DND-41 (cell line): ENCODE data around the gene KCNMA1.

Source experiments
- ATAC-seq: fragments of 200-7000 bp; cut with Tn5 transposase; 3 replicates; pipeline ENCODE4 v1.9.1; 2021; ENCODE audit warnings: low read depth; ENCODE audit not compliant: insufficient read depth
- DNase-seq: peaks from one replicate; pipeline ENCODE4 v3.0.0-alpha.2; 2020
- H2AFZ ChIP-seq: 2 replicates; pipeline ENCODE4 v1.6.0; 2012; ENCODE audit warnings: low read depth, low read length
- H3K27ac ChIP-seq: 2 replicates; pipeline ENCODE4 v1.5.1; 2012; ENCODE audit warnings: low read length, inconsistent platforms
- H3K27me3 ChIP-seq: fragments of 200-600 bp; sonication (generic); 2 replicates; pipeline ENCODE4 v1.6.0; 2012; ENCODE audit warnings: low read length, mild to moderate bottlenecking, inconsistent platforms; ENCODE audit not compliant: insufficient read depth, poor library complexity
- H3K36me3 ChIP-seq: 2 replicates; pipeline ENCODE4 v1.5.1; 2012; ENCODE audit warnings: low read length, inconsistent platforms; ENCODE audit not compliant: insufficient read depth
- H3K4me1 ChIP-seq: 2 replicates; pipeline ENCODE4 v1.5.1; 2012; ENCODE audit warnings: mild to moderate bottlenecking, low read length; ENCODE audit not compliant: insufficient read depth
- H3K4me2 ChIP-seq: 2 replicates; pipeline ENCODE4 v1.6.0; 2012; ENCODE audit warnings: mild to moderate bottlenecking, moderate library complexity, low read length, inconsistent platforms; ENCODE audit not compliant: insufficient read depth
- H3K4me3 ChIP-seq, 2 experiments: fragments of 200-600 bp in 1 of 2; shearing (Covaris generic) in 1 of 2; 2 replicates each; pipeline ENCODE4 v1.5.1; 2012 to 2016; ENCODE audit warnings: inconsistent platforms in 2 of 2, low read length in 2 of 2, mild to moderate bottlenecking in 2 of 2, low read depth in 1 of 2, moderate library complexity in 1 of 2
- H3K79me2 ChIP-seq: 2 replicates; pipeline ENCODE4 v1.6.0; 2012; ENCODE audit warnings: low read length, inconsistent platforms; ENCODE audit not compliant: insufficient read depth
- H3K9ac ChIP-seq: 2 replicates; pipeline ENCODE4 v1.6.0; 2012; ENCODE audit warnings: low read depth, mild to moderate bottlenecking, inconsistent platforms, low read length, moderate library complexity
- H3K9me3 ChIP-seq: 2 replicates; pipeline ENCODE4 v1.5.1; 2012; ENCODE audit warnings: low read length, moderate library complexity, mild to moderate bottlenecking, inconsistent platforms; ENCODE audit not compliant: insufficient read depth, severe bottlenecking
- H4K20me1 ChIP-seq: 2 replicates; pipeline ENCODE4 v1.6.0; 2012; ENCODE audit warnings: low read length; ENCODE audit not compliant: insufficient read depth
- EZH2 ChIP-seq: IDR thresholded peaks from 3 replicates; pipeline ENCODE4 v1.6.1; 2012; ENCODE audit warnings: borderline replicate concordance, low read depth, mild to moderate bottlenecking, moderate library complexity, low read length, inconsistent platforms; ENCODE audit not compliant: severe bottlenecking
- TF ChIP-seq, protein P1 (sequence below): IDR thresholded peaks from 2 replicates; pipeline ENCODE4 v1.5.1; 2012; ENCODE audit warnings: borderline replicate concordance, low read length, moderate library complexity, mild to moderate bottlenecking; ENCODE audit not compliant: poor library complexity, severe bottlenecking; ENCODE audit errors: extremely low read depth

Gene KCNMA1

DNA sequence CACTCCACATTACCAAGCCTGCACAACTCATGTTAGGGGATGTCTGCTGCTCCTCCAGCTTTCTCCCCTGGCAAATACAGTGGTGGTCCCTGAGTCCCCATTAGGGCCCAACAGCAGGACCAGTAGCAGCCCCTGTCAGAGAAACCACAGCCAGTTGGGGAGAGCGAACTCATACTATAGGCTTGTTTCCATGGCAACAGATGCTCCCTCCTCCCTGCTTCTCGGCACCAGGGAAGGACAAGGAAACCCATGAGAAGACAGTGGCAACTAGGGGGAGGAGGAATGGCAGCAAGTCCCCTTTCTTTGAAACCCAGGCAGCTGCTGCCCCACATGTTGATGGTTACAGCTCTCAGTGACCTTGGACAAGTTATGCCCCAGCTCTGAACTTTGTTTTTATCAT lies 326.4 kb downstream of the KCNMA1 start:
- no peak overlapping the region for H3K4me2 ChIP-seq
- H2AFZ ChIP-seq: no peak overlapping the region
- no peaks in the 10 kb centered on the region for H3K4me1 ChIP-seq
- DNase-seq (peak; percentile 4), ATAC-seq (no peak)
- H3K9ac ChIP-seq: no peak overlapping the region
- no peaks in the 10 kb centered on the region for H3K36me3 ChIP-seq
- H3K27me3 ChIP-seq: peaks cover 2% of the 10 kb centered on the region
- no peaks in the 10 kb centered on the region for H3K79me2 ChIP-seq
- no peaks in the 10 kb centered on the region for H4K20me1 ChIP-seq
- no peak overlapping the region for H3K27ac ChIP-seq
- H3K4me3 ChIP-seq: no peak overlapping the region
- H3K9me3 ChIP-seq: no peaks in the 10 kb centered on the region
- TF ChIP-seq, protein P1, sequence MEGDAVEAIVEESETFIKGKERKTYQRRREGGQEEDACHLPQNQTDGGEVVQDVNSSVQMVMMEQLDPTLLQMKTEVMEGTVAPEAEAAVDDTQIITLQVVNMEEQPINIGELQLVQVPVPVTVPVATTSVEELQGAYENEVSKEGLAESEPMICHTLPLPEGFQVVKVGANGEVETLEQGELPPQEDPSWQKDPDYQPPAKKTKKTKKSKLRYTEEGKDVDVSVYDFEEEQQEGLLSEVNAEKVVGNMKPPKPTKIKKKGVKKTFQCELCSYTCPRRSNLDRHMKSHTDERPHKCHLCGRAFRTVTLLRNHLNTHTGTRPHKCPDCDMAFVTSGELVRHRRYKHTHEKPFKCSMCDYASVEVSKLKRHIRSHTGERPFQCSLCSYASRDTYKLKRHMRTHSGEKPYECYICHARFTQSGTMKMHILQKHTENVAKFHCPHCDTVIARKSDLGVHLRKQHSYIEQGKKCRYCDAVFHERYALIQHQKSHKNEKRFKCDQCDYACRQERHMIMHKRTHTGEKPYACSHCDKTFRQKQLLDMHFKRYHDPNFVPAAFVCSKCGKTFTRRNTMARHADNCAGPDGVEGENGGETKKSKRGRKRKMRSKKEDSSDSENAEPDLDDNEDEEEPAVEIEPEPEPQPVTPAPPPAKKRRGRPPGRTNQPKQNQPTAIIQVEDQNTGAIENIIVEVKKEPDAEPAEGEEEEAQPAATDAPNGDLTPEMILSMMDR: no peak
- TF ChIP-seq EZH2: no peak

DNA sequence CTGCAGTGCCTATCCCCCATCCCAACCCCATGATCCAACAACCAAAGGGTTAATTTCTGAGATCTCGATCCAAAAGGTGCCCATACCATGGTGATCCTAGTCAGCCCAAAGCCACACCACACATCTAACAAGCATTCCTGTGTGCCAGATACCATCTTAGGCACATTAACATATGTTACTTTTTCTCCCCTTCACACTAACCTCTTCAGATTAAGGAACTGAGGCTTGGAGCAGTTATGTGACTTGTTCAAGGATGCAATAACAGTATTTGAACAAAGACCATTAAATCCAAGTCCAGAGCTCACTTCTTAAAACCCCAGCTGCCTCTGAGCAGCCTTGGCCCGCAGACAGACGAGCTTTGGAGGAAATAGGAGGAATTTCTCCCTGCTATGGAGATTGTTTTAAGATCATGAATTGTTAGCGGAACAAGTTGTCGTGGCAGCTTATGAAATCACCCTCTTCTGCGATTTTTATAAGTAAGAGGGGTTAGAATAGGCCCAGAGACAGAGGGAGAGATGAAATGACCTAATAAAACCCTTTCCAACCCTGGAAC lies 327.2 kb downstream of the KCNMA1 start:
- Histone ChIP-seq H3K4me2 (no peak overlapping the region), H3K79me2 (no peaks in the 10 kb centered on the region), H3K4me3 (no peak overlapping the region), H3K36me3 (no peaks in the 10 kb centered on the region), H3K4me1 (no peaks in the 10 kb centered on the region), H3K9ac (no peak overlapping the region), H3K27me3 (no peaks in the 10 kb centered on the region), H3K27ac (no peak overlapping the region), H4K20me1 (no peaks in the 10 kb centered on the region), H3K9me3 (no peaks in the 10 kb centered on the region), H2AFZ (no peak overlapping the region)
- DNase-seq: no peak
- no peak for ATAC-seq
- TF ChIP-seq EZH2: no peak
- TF ChIP-seq, protein P1: no peak

DNA sequence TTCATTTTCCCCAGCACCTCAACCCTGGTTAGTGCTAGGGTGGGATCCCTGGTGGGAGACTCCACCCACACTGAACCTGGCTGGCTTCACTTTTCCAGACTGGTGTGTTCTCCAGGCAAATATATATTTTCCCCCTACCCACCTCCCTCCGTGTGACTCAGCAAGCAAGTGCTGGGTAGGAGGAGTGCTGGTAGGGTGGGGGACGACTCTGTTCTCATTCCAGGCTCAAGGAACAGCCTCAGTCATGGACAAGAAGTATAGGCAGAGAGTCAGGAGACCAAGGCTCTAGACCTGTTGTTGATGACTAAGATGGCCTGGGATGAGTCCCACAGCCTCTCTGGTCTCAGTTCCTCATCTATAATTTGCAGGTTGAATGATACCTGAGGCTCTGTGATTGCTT lies 328.1 kb downstream of the KCNMA1 start:
- Histone ChIP-seq H3K4me3 (no peak overlapping the region), H3K79me2 (no peaks in the 10 kb centered on the region), H3K9me3 (no peaks in the 10 kb centered on the region), H3K4me1 (no peaks in the 10 kb centered on the region), H3K36me3 (no peaks in the 10 kb centered on the region), H3K9ac (no peak overlapping the region), H3K27ac (no peak overlapping the region), H2AFZ (no peak overlapping the region), H4K20me1 (no peaks in the 10 kb centered on the region), H3K27me3 (no peaks in the 10 kb centered on the region), H3K4me2 (no peak overlapping the region)
- DNase-seq (no peak), ATAC-seq (no peak)
- TF ChIP-seq EZH2: no peak
- TF ChIP-seq, protein P1: no peak

DNA sequence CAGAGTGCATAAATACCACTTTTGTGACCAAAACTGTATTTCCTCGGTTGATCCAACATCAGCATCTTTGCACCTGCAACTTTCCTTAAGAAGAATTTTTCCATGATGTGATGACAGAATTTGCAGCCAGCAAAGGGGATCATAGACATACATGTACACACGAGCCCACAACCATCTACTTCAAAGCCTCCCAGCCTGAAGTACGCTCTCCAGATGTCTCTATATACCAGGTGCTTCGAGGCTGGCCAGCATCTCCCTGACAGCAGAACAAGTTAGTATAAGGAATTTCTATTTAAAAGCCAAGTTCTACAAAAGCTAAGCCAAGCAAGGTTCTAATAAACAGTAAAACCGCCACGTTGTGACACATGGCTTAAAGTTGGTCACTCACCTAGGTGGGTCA lies 328.5 kb downstream of the KCNMA1 start:
- ATAC-seq (no peak), DNase-seq (no peak)
- Histone ChIP-seq H3K4me1 (no peaks in the 10 kb centered on the region), H3K79me2 (no peaks in the 10 kb centered on the region), H3K4me2 (no peak overlapping the region), H4K20me1 (no peaks in the 10 kb centered on the region), H3K9ac (no peak overlapping the region), H3K4me3 (no peak overlapping the region), H3K36me3 (no peaks in the 10 kb centered on the region), H3K27ac (no peak overlapping the region), H3K27me3 (no peaks in the 10 kb centered on the region), H3K9me3 (no peaks in the 10 kb centered on the region), H2AFZ (no peak overlapping the region)
- TF ChIP-seq, protein P1: no peak
- no peak for TF ChIP-seq EZH2
